GM19468 (cell line): ENCODE measurements around the gene SNX21.
"Not testable (repeated sequence)": the region's sequence is repeated elsewhere in the genome, so short reads cannot be mapped to it uniquely, and the experiment has no call there.

Experiments
- ATAC-seq: cut with Tn5 transposase; IDR thresholded peaks from one replicate; pipeline ENCODE4 v1.9.1; 2021; ENCODE audit warnings: mild to moderate bottlenecking, moderate library complexity, moderate number of reproducible peaks; ENCODE audit not compliant: unreplicated experiment; ENCODE audit errors: extremely low read depth

SNX21 gene, protein sequence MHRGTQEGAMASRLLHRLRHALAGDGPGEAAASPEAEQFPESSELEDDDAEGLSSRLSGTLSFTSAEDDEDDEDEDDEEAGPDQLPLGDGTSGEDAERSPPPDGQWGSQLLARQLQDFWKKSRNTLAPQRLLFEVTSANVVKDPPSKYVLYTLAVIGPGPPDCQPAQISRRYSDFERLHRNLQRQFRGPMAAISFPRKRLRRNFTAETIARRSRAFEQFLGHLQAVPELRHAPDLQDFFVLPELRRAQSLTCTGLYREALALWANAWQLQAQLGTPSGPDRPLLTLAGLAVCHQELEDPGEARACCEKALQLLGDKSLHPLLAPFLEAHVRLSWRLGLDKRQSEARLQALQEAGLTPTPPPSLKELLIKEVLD

DNA sequence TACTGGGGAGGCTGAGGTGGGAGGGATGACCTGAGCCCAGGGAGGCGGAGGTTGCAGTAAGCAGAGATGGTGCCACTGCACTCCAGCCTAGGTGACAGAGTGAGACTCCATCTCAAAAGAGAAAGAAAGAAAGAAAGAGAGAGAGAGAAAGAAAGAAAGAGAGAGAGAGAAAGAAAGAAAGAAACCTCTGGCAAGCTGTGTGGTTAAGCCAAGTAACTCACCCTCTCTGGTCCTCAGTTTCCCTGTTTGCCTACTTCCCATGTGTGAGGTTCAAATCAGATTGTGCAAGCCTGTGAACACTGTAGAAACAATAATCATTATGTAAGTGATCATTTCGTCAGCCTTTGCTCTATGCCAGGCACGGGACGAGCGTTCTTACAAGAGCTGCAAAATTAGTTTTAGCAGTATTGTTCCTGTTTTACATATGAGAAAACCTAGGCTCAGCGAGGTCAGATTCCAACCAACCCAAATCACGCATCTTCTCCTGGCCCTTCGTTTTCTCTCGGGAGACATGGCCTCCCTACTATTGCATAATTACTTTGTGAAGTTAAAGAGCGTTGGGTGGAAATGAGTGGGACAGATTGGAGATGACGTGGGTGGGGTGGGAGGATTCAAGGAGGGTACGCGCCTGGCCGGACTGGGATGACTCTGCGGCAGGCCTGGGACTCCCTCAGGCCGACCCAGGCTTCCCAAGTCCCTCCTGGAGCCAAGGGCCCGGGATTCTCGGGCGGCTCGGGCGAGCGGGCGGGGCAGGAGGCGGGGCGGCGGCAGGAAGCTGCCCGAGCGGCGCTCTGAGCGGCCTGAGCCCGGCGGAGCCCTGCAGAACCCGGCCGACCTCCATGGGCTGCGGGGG lies at the start of gene SNX21:
Gene SNX21, plus strand, starts transcription at position 770 of the 853 bp plus-strand sequence. CDS start 121 bp downstream, outside the sequence.
- ATAC-seq = no peak

DNA sequence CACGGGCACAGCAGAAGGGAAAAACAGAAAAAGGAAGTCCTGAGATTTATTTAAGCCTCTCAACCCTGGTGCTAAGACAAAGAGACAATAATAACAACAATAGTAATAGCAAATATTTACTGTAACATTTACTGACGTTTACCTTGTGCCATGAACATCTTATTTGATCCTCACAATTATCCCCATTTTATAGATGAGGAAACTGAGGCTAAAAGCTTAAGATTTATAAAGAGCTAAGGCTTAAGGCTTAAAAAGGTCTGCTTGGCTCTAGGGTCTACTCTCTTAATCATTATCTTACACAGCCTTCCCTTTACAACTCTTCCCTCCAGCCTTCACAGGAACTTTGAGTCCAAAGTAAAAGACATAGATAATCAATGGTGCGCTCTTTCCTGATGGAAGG lies 45.2 kb upstream of the SNX21 start:
- ATAC-seq = no peak

DNA sequence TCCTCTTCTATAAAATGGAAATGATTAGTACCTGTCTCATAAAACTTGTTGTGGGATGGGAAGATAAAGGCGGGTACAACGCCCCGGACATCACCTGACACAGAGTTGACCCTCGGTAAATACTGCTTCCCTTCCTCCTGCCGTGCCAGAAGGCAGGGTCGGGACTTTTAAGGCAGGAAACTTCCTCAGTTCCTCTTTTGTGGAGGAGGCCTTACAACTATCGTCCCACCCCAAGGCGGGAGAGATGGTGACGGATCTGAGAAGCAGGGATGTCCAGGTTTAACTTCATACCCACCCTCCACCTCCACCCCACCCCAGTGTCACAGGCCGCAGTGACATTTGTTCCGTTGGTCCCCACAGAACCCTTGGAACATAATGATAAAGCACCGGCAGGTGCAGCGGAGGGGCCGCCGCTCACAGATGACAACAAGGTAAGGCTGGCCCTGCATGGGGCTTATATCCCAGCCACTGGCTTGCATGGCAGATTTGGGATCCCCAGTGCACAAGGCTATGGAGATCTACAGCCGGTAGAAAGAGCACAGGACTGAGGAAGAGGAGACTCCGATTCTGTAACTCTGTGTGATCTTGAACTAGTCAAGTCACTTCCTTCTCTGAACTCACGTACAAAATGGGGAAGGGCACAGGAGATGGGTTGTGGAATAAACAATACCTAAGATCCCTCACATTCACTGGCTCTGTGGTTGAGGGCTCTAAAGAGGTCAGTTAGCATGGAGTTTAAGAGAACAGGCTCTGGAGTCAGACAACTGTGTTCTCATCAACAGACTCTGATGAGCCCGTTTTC lies 41.1 kb upstream of the SNX21 start:
- no peak for ATAC-seq

DNA sequence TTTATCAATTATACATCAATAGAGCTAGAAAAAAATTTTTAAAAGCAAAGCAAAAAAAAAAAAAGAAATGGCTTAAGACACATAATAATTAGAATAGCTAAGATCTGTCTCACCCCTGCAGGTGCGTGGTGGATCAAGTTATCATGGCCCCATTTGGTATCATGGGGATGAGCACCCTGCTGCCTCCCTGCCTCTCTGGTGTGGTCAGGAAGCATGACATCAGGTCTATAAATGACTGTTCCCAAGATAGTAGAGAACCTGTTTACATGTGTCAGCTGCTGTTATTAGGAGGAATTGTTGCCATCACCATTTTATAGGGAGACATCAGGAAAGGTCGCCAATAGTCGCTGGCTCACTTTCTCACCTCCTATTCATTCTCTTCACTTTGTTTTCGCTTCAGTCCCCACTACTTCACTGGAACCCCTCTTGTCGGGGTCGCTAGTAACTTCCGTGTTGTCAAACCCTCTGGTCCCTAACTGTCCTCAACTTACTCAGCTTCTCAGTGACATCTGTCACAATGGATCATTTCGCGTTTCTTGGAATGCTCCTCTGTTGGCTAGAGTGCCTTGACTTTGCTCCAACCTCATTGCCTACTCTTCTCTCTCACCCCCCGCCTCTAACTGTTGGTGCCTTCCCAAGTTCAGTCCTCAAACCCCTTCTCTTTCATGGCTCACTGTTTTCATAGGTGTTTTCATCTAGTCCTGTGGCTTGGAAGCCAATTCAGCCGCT lies 37.1 kb upstream of the SNX21 start:
- no peak for ATAC-seq

DNA sequence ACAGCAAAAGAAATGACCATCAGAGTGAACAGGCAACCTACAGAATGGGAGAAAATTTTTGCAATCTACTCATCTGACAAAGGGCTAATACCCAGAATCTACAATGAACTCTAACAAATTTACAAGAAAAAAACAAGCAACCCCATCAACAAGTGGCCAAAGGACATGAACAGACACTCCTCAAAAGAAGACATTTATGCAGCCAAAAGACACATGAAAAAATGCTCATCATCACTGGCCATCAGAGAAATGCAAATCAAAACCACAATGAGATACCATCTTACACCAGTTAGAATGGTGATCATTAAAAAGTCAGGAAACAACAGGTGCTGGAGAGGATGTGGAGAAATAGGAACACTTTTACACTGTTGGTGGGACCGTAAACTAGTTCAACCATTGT lies 36.1 kb upstream of the SNX21 start:
- ATAC-seq = not testable (repeated sequence)

DNA sequence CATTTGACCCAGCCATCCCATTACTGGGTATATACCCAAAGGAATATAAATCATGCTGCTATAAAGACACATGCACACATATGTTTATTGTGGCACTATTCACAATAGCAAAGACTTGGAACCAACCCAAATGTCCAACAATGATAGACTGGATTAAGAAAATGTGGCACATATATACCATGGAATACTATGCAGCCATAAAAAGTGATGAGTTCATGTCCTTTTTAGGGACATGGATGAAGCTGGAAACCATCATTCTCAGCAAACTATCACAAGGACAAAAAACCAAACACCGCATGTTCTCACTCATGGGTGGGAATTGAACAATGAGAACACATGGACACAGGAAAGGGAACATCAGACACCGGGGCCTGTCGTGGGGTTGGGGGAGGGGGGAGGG lies 35.6 kb upstream of the SNX21 start:
- ATAC-seq = not testable (repeated sequence)

DNA sequence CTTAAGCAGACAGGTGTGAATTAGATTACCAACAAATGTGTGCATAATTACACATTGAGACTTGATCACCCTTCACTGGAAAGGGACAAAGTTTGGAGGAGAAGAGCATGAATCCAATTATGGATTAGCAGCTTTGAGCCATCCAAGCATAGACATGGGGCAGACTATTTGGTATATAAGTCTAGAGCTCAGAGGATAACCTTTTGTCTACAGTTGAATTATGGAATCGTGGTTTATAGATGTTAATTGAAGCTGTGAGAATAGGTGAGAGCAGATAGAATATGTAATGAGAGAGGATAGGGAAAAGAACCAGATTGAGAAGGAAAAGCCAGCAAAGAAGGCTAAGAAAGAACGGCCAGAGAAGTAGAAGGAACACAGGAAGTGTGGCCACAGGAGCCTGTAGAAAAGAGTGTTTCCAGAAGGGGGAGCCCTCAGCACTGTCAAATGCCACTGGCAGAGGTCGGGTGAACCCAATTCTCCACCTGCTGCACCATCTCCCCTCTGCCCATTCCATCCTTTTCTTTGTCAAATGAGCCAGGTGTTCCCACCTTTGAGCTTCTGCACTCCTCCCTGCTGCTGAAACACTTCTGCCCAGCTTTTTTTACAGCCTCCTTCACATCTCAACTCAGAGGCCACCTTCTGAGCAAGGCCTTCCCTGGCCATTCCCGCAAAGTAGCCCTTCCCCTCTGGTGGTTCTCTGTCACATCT lies 34.5 kb upstream of the SNX21 start:
- ATAC-seq = no peak

DNA sequence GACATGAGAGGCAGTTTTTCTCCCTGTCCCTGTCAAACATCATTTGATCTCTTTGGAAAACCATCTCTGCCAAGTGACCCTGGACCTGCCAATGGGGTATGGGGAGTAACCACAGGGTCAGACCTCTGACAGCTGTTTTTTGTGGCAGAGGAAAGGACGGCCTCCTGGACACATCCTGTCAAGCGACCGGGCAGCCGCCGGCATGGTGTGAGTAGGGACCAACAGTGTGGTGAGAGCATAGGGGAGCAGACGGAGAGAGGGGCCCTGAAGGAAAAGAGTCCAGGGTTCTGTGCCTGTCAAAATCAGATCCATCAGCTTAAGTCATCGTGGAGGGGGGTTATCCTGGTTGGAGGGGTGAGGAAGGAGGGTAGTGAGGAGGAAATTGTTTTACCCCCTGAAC lies 31.7 kb upstream of the SNX21 start:
- ATAC-seq = no peak

DNA sequence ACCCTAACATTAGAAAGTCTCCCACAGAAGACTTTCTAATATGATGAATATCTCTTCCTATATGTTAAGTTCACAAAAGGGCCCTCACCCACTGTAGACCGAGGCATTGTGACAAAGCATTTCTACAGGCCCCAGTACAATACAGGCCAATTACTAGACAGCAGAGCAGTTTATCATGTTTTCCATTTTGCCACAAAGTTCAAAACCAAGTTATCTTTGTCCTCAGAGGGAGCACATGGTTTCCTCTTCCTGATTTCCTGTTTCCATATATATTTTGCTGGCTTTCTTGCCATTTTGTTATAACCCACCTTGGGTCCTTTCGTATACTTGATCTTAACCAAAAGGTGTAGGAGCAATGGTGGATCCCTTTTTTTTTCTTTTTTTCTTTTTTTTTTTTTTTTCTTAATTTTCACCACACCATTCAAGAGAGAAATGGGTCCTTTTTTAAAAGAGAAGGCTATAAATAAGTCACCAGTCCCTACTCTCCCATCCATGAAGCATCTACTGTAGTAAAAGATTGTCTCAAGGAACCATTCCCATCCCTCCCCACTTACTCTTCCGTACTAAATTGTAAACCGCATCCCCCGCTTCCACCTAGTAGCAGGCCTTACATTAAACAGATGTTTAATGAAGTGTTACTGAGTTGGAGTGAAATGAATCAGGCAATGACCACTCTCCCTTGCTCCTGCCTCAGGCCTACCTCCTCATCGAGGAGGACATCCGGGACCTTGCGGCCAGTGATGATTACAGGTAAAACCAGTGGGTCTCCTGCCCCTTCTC lies 23.2 kb upstream of the SNX21 start:
- no peak for ATAC-seq

DNA sequence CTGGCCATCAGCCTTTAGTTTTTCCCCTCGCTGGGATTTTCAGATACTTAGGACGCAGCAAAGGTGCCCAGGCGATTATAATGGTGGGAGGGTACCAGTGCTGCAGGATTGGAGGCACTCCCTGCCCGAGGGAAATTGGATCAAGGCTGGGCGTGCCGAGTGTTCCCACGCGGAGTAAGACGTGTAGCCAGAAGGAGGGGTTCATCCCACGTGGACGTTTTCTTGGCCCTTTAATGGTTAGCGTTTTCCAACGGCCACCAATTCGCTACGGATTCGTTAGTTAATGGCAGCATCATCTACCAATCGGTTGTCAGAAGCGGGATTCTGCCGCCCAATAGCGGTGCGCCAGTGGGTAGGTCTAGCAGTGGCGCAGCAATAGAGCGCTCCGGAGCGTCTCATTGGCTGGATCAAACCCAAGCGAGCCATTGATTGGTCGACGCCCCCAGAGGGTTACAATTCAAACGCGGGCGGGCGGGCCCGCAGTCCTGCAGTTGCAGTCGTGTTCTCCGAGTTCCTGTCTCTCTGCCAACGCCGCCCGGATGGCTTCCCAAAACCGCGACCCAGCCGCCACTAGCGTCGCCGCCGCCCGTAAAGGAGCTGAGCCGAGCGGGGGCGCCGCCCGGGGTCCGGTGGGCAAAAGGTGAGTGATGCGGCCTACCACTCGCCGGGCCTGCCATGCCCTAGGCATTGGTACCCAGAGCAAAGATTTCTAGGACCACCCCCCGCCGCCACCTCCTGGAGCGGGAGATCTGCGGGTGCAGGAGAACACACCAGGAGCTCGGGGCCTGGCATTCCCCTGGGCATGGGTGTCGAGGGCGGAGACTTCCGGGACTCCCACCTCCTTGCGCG lies 21.2 kb upstream of the SNX21 start, which contains the start of gene UBE2C:
Gene UBE2C, plus strand, starts transcription at position 488 of the 849 bp plus-strand sequence. Its CDS starts 52 bp downstream, at position 540.
- ATAC-seq = peak; percentile 90

DNA sequence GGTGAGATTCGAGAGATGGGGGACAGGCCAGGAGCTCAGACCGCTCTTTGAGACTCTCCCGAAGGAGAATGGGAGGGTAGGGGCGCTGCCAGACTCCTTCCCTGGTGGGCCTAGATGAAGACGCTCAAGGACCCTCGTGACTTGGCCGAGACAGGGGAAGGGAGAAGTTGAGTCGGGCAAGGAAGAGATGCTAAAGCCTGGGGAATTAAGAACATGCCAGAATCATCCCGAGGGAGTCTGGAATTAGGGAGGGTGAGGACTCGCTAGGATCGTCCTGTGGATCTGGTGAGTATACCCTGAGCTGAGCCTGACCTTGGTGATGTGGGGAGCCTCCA lies 20.6 kb upstream of the SNX21 start:
- no peak for ATAC-seq

DNA sequence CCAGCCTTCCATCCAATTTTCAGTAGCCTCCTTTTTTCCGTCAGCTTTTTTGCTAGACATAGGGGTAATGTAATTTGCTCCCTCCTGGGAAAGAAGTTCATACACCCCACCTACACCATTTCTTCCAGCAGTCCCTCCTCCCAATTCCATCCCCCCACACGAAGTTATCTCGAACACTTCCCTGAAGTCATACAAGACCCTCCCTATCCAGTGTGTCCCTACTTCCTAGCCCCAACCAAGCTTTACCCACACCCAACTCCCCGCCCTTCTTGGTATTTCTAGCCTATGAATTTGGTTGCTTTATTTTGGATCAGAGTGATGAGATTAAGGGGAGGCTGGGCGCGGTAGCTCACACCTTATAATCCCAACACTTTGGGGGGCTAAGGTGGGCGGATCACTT lies 20.1 kb upstream of the SNX21 start:
- ATAC-seq = no peak

DNA sequence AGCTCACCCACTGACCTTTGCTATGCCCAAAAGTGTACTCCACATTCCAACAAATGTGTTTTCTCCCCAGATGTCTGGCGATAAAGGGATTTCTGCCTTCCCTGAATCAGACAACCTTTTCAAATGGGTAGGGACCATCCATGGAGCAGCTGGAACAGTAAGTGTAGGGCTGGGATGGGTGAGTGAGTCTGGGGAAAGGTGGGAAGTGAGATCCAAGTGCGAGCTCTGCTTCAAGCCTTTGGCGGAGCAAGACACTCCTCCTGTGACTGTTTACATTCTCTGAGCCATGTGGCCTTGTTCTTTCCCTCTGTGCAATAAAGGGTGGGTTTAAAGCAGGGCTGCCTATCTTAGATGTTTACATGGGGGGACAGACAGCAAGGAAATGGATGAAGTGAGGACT lies 19.3 kb upstream of the SNX21 start:
- ATAC-seq = no peak

DNA sequence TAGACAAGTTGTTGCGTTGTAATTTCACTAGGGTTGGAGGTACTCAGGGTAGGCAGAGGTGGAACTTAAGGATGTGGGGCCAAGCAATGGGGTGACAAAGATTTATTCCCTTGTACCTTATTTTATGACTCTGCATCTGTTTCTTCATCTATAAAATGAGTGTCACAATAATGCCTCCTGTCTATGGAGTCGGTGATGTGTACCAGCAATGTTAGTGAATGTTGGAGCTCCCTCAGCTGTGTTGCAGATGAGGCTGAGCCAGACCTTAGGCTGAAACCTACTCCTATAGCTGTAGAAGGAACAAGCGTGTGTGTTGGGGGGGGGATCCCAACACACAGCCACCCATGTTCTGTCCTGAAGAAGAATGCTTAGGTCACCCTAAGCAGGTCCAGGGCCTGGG lies 16.6 kb upstream of the SNX21 start:
- ATAC-seq = no peak

DNA sequence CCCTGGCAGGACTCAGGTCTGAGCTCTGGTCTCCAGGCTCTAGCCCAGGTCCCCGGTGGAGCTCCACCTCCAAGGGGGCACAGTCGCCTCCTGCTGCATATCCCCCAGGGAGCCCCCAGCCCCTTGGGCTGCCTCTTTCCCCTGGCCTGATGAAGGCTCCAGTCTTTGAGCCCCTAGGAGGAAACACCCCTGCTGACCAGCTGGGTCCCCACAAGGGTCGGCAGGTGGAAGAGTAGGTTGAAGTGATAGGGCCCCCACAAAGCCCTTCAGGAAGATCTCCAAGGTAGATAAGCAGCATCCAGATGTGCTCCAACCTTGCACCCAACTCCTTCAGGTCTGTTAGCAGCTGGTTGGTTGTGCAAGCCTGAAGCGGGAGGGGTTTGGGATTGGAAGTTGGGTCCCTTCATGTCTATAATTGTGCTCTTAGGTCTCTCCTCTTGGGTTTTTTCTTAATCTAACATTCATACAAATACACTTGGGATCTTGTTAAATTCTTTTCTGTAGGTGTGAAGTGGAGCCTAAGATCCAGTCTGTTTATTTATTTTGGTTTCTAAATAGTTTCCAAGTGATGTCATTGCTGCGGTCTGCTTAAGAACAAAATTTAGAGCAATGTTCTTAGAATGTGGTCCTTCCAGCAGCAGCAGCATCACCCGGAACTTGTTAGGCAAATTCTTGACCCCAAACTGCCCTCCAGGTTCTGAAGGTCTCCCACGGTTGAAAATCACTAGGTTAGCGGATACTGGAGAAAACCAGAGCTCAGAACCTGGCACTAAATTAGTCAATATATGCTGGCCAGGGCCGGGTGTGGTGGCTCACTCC lies 16.0 kb upstream of the SNX21 start:
- ATAC-seq = no peak

DNA sequence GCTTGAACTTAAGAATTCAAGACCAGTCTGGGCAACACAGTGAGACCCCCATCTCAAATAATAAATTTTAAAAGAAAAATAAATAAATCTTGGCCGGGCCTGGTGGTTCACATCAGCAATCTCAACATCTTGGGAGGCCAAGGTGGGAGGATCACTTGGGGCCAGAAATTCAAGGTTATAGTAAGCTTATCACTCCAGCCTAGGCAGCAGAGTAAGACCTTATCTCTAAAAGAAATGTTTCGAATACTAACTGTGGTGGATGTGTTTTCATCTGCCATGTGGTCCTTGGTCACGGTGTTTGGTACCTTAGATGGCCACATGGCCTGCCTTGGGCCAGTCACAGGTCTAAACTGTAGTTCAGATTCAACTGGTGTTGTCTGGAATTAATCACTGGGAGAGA lies 15.4 kb upstream of the SNX21 start:
- ATAC-seq = no peak

DNA sequence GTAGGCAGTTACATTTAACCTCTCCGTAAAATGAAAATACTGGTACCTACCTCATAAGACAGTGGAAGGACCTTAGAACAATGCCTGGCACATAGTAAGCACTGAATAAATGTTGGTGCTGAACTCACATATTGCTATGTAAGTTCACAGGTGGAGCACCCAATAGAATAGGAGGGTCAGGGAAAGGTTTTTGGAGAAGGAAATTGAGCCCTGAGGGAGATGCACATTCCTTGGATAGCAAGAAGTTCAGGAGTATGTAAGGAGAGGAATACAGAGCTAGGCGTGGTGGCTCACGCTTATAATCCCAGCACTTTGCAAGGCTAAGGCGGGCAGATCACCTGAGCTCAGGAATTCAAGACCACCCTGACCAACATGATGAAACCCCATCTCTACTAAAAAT lies 14.1 kb upstream of the SNX21 start:
- no peak for ATAC-seq
